NCI-H1417 (cell line): Measurements from ENCODE around the gene CAMK2G.

Experiments used
- DNase-seq, 3 experiments: peaks; one replicate each; lab custom pipeline; 2025; lab: John Stamatoyannopoulos, UW

CAMK2G gene

DNA sequence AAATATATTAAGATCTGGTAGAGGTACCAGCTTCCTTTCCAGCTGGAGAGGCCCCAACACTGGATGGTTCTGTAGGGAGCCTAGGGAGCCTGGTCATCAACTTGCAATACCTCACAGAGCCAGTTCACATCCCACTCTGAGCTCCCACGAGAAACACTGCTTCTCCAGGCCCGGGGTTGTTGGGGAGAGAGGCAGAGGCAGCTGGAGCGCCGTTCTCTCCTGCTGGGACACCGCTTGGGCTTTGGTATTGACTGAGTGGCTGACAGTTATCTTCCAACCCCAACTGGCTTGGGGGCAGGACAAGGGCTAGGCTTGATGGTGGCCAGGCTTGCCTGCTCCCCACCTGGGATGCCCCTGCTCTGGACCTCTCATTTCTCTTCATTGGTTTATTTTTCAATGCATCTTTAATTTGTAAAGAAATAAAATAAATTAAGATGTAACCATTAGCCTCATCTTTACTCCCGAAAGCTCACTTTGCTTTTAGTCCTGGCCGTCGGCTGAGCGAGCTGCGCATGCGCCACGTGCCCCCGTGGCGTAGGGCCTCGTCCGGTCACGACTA, 102.6 kb downstream of the CAMK2G start:
- DNase-seq, result peak in 1 of 3 experiments; percentile 55

DNA sequence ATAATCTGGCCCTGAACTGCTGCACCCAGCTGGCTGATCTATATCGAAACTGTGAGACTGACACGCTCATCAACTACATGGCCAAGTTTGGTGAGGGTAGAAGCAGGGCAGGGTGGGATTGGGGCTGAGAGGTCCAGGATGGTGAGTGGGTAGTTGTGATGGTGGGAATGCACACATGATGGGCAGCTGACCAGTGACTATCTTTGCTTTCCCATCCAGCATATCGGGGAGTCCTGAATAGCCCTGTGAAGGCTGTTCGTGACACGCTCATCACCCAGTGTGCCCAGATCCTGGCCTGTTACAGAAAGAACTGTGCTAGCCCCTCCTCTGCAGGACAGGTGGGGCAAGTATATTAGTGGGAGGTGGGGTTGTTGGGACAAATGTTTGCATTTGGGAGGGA, 105.0 kb downstream of the CAMK2G start:
- DNase-seq, result no peak

DNA sequence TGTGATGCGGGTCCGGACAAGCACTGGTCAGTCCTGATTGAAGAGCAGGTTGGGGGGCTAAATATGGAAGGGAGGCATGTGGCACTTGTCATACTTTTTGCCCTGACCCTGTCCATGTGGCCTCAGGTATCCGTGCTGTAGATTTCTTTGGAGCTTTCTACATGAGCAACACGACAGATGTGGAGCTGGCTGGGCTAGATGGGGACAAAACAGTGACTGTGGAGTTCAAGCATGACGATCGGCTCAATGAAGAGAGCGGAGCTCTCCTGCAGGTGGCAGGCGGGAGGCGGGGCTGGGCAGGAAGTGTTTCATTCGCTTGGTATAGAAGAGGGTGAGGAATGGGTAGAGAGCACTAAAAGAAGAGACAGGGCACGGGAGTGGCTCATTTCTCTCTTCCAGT, 105.5 kb downstream of the CAMK2G start:
- peak in 1 of 3 experiments; percentile 69 for DNase-seq

DNA sequence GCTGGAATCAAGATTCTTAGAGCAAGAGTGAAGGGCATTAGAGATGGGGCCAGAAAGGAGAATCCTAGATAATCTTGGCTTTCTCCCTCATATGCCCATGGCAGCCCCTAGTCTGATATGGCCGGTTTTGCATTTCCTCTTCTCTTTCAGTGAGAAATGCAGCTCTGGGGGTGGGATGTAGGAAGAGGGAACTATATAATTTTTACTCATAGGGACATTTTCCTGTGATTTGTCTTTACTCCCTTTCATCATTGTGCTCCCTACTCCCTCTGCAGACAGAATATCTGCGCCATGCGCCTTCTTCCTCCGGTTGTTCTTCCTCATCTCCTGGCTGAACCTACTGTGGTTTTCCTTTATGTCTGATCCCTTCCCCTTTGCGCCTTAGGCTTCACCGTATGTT, 109.3 kb downstream of the CAMK2G start:
- no peak for DNase-seq

DNA sequence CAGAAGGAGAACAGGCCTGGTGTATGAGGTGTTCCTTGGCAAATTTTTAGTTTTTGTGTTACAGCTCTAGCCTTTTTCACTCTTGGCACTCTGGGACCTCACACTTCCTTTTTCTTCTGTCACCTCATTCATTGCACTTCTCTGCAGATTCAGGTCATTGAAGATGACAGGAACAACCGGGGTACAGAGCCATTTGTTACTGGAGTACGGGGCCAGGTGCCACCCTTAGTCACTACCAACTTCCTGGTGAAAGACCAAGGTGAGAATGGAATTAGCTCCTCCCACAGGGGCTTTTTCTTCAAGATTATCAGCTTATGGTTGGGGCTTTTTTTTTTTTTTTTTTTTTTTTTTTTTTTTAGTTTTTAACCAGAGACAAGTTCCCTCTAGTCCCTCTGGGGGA, 111.0 kb downstream of the CAMK2G start:
- no peak for DNase-seq

DNA sequence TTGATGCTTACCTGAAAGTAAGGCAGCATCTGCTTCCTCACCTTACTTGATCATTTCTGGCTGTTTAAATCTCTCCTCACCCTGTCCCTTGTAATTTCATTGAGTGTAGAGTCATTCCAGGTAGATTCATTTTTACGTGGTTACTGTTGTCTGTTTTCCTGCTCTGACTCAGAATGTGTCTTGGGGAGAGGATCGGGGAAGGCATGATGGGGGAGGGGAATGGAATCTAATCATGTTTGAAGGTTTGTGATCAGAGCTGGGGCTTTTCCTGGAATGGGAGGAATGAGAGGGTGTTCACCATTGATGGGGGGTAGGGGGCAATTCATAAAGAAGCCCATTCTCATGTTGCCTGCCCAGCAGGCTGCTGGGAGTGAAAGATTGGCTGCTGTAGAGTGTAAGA, 111.4 kb downstream of the CAMK2G start:
- no peak for DNase-seq
